ENCODE results near the gene PEPD. TPM values are rescaled to one million over a fixed set of nuclear protein-coding genes. Genes with fewer than 3 reads are reported as not detected.

Gene PEPD
- total RNA-seq, 1 donor = 23.5 TPM

DNA sequence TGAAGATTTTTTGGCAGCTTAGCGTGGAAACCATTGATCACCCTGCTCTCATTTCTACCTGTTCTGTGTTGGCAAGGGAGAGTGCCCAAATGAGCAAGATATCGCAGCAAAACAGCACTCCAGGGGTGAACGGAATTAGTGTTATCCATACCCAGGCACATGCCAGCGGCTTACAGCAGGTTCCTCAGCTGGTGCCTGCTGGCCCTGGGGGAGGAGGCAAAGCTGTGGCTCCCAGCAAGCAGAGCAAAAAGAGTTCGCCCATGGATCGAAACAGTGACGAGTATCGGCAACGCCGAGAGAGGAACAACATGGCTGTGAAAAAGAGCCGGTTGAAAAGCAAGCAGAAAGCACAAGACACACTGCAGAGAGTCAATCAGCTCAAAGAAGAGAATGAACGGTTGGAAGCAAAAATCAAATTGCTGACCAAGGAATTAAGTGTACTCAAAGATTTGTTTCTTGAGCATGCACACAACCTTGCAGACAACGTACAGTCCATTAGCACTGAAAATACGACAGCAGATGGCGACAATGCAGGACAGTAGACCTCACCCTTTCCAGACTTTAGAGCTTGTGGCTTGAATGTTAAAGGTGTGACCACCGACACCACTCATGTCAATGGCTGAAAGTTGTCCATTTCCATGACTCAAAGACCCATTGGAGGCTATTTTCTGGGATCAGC lies 142.3 kb downstream of the PEPD start:
- Histone ChIP-seq H3K4me3 (ENCODE audit: low read length) (no peak overlapping the region), H3K9me3 (ENCODE audit: low read depth, low read length) (no peaks in the 10 kb centered on the region), H3K27me3 (ENCODE audit: insufficient read depth, low read length) (no peaks in the 10 kb centered on the region), H3K4me1 (ENCODE audit: insufficient read depth, low read length) (peaks cover 33% of the 10 kb centered on the region)

DNA sequence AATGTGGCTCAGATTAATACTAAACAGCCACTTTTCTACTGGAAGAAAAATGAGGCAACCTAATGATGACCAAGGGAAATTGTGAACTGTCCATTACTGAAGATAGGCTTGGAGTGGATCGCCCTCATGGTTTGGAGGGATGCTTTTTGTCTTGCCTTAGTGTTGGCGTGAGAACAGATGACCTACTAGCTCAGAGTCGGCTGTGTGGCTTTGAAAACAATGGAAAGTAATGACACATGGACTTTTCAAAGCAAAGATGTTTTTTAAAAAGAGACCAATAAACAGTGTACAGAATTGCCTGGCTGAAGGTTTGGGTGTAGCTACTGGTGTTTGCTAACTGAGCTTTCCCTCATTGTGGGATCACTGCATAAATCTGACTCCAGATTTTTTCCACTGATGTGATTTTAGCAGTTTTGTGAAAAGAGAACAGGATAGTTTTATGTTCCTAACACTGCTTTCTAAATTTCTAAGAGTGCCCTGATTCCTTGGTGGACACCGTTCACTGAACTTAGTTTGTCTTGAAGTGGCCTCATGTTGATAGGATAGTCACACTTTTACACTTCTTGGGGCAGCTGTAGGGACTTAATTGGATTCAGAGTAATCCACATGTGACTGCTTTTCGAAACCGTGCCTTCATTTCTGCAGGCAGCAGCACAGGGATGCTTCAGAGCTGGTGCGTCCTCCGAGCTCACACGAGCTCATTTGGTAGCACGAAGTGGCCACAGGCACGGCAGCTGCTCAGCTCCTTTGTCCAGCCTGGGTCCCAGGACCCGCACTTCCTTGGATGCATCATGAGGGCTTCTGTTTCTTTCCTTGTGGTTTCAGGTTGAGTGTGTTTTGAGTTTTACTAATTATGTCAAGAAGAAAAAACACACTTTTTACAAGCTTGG lies 143.8 kb downstream of the PEPD start:
- H3K27me3 ChIP-seq (ENCODE audit: insufficient read depth, low read length) = no peaks in the 10 kb centered on the region
- no peaks in the 10 kb centered on the region for H3K9me3 ChIP-seq (ENCODE audit: low read depth, low read length)
- H3K4me3 ChIP-seq (ENCODE audit: low read length) = no peak overlapping the region
- H3K4me1 ChIP-seq (ENCODE audit: insufficient read depth, low read length) = peaks cover 38% of the 10 kb centered on the region

DNA sequence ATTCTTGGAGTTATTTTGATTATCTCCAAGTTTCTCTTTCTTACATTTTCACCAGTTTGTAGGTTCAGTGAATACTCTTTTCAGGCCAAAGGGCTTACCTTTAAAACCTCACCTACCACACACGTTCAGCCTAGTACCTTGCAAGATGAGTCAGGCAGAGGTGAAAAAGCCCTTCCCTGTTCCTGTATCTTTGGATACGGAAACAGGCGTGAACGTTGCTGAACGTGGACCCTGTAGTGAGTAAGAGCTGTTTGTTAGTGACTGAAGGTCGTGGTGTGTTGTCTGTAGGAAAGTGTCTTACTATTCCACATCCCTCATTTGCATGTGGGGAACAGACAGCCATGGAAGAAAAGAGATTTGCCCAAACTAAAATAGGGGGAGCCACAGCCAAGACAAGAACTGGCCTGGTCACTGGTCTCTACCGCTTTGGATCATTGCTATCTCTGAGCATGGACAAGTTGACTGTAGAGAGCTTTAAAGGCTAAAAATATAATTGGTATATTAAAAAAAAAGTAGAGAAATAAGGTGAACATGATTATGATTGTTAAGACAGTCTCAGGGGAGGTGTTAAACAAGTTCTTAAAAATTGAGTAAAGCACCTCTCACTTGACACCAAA lies 144.5 kb downstream of the PEPD start:
- H3K27me3 ChIP-seq (ENCODE audit: insufficient read depth, low read length) = no peaks in the 10 kb centered on the region
- H3K4me1 ChIP-seq (ENCODE audit: insufficient read depth, low read length) = peaks cover 41% of the 10 kb centered on the region
- no peaks in the 10 kb centered on the region for H3K9me3 ChIP-seq (ENCODE audit: low read depth, low read length)
- H3K4me3 ChIP-seq (ENCODE audit: low read length) = no peak overlapping the region

DNA sequence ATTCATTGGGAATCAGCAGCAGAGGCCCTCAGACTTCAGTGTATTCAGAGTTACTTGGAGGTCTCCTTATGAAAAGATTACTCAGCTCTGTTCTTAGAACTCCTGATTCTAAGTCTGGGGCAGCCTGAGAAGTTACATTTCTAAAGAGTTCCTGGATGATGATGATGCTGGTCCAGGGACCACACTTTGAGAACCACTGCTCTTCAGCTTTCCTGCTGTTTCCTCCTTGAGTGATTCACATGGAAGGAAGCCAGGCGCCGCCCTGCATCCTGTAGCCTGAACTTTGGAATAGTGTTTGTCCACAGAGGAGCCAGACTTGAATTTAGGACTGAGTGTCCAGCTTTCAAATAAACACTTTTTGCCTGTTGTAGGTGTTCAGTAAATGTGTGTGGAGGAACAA lies 145.2 kb downstream of the PEPD start:
- Histone ChIP-seq H3K4me1 (ENCODE audit: insufficient read depth, low read length) (peaks cover 47% of the 10 kb centered on the region), H3K4me3 (ENCODE audit: low read length) (no peak overlapping the region), H3K9me3 (ENCODE audit: low read depth, low read length) (no peaks in the 10 kb centered on the region), H3K27me3 (ENCODE audit: insufficient read depth, low read length) (no peaks in the 10 kb centered on the region)

DNA sequence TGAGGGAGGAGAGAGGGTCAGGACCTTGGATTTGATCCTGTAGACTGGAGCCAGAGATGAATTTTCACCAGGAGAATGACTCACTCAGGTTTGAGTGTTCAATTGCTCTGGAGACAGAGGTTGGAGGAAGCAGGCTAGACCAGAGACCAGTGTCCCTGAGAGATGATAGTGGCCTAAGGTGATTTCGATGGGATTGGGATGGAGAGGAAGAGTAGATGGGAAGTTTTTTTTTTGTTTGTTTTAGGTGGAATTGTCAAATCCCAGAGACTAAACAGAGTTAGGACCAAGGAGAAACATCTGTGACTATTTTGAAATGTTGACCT lies 145.8 kb downstream of the PEPD start:
- peaks cover 50% of the 10 kb centered on the region for H3K4me1 ChIP-seq (ENCODE audit: insufficient read depth, low read length)
- H3K4me3 ChIP-seq (ENCODE audit: low read length) = no peak overlapping the region
- H3K9me3 ChIP-seq (ENCODE audit: low read depth, low read length) = no peaks in the 10 kb centered on the region
- H3K27me3 ChIP-seq (ENCODE audit: insufficient read depth, low read length) = no peaks in the 10 kb centered on the region

- no peaks in the 10 kb centered on the region for H3K9me3 ChIP-seq (ENCODE audit: low read depth, low read length)
- no peak overlapping the region for H3K4me3 ChIP-seq (ENCODE audit: low read length)
- H3K4me1 ChIP-seq (ENCODE audit: insufficient read depth, low read length) = peaks cover 50% of the 10 kb centered on the region
- no peaks in the 10 kb centered on the region for H3K27me3 ChIP-seq (ENCODE audit: insufficient read depth, low read length)
Observed at GRCh38 chr19:33375156-33375836, 146.3 kb downstream of the PEPD start.

DNA sequence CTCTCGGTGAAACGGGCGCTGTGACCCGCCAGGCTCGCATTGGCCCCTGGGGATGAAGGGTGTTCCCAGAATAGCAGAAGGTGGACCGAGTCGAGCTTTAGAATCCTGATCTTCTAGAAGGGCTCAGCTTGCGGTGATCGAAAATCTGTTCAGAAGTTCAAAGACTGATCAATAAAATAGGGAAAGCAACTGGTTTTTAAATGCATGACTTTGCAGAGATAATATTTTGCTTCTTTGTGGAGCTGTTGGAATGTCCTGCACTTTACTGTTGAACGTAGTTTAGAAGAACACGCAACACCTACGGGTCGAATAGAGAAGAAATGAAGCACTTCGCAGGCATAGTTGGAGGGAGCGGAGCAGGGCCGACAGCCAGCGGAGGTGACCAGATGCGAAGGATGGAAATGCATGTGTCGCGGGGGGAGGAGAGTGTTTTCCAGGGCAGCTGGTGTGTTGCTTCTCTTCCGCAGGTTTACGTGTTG lies 147.3 kb downstream of the PEPD start:
- Histone ChIP-seq H3K9me3 (ENCODE audit: low read depth, low read length) (no peaks in the 10 kb centered on the region), H3K4me1 (ENCODE audit: insufficient read depth, low read length) (peaks cover 48% of the 10 kb centered on the region)

DNA sequence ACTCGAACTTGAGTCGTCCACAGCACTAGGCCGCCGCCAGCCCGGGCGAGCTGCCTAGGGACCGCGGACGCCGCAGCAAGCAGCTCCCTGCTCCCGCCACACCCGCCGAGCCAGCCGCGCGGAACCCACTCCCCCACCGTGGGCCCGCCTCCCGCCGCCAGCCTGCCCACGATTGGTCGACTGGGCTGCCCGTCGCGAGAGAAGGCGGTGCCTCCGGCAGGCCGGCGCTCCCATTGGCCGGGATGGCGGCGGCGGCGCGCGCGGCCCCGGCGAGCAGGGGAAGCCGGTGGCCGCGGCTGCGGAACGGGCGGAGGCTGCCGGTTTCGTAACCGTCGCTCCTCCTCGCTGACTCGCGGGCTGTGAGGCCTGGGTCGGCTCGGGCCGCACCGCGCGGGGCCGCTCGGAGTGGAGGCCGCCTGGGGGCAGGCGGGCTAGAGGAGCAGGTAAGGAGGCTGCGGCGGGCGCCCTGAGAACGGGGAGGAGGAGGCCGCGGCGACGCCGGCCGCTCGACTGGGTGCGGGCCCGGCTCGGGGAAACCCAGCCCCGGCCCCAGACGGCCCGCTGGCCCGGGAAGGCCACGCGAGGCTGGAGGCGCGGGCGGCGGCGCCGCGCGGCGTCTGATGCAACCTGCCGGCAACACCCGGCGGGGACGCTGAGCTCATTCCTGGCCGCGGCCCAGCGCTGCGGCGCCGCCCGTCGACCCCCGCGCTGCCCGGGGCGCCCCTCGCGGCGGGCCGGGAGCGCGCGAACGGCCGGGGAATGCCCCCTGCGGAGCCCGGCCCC lies 147.9 kb downstream of the PEPD start, which contains the start of gene CEBPG:
CEBPG (plus strand) TSS at position 257 of the 783 bp plus-strand sequence. CDS start 5,531 bp downstream, outside the sequence.
- H3K4me3 ChIP-seq (ENCODE audit: low read length) = peak within 1 kb of the TSS; percentile 62
- H3K9me3 ChIP-seq (ENCODE audit: low read depth, low read length) = no peaks in the 10 kb centered on the region
- peaks cover 46% of the 10 kb centered on the region for H3K4me1 ChIP-seq (ENCODE audit: insufficient read depth, low read length)
- no peaks in the 10 kb centered on the region for H3K27me3 ChIP-seq (ENCODE audit: insufficient read depth, low read length)

More for the DNA sequence above, 147.3 kb downstream of the PEPD start:
- Histone ChIP-seq H3K27me3 (ENCODE audit: insufficient read depth, low read length) (no peaks in the 10 kb centered on the region), H3K4me3 (ENCODE audit: low read length) (peak overlapping the region; percentile 62)

- H3K4me3 ChIP-seq (ENCODE audit: low read length) = no peak overlapping the region
- no peaks in the 10 kb centered on the region for H3K27me3 ChIP-seq (ENCODE audit: insufficient read depth, low read length)
- no peaks in the 10 kb centered on the region for H3K9me3 ChIP-seq (ENCODE audit: low read depth, low read length)
- H3K4me1 ChIP-seq (ENCODE audit: insufficient read depth, low read length) = peaks cover 33% of the 10 kb centered on the region
Observed at GRCh38 chr19:33370783-33371182, 150.8 kb downstream of the PEPD start.

GRCh38 chr19:33368074-33368864 lies 153.3 kb downstream of the PEPD start:
- Histone ChIP-seq H3K9me3 (ENCODE audit: low read depth, low read length) (no peaks in the 10 kb centered on the region), H3K27me3 (ENCODE audit: insufficient read depth, low read length) (no peaks in the 10 kb centered on the region), H3K4me3 (ENCODE audit: low read length) (no peak overlapping the region), H3K4me1 (ENCODE audit: insufficient read depth, low read length) (peaks cover 16% of the 10 kb centered on the region)

GRCh38 chr19:33366897-33367296 lies 154.7 kb downstream of the PEPD start:
- Histone ChIP-seq H3K4me1 (ENCODE audit: insufficient read depth, low read length) (peaks cover 8% of the 10 kb centered on the region), H3K27me3 (ENCODE audit: insufficient read depth, low read length) (no peaks in the 10 kb centered on the region), H3K9me3 (ENCODE audit: low read depth, low read length) (no peaks in the 10 kb centered on the region), H3K4me3 (ENCODE audit: low read length) (no peak overlapping the region)

- Histone ChIP-seq H3K4me3 (ENCODE audit: low read length) (no peak overlapping the region), H3K9me3 (ENCODE audit: low read depth, low read length) (no peaks in the 10 kb centered on the region), H3K4me1 (ENCODE audit: insufficient read depth, low read length) (peaks cover under 1% of the 10 kb centered on the region), H3K27me3 (ENCODE audit: insufficient read depth, low read length) (no peaks in the 10 kb centered on the region)
Observed at GRCh38 chr19:33366127-33366526, 155.5 kb downstream of the PEPD start.

GRCh38 chr19:33365691-33366090 lies 155.9 kb downstream of the PEPD start:
- Histone ChIP-seq H3K4me1 (ENCODE audit: insufficient read depth, low read length) (no peaks in the 10 kb centered on the region), H3K9me3 (ENCODE audit: low read depth, low read length) (no peaks in the 10 kb centered on the region), H3K27me3 (ENCODE audit: insufficient read depth, low read length) (no peaks in the 10 kb centered on the region), H3K4me3 (ENCODE audit: low read length) (no peak overlapping the region)
